Ovary (tissue), 9 donors: ENCODE results near the gene SCLT1. TPM values are rescaled to one million over a fixed set of nuclear protein-coding genes. Genes with fewer than 3 reads are reported as not detected.

Experiments
- DNase-seq, 5 donors: peaks; one replicate each; pipeline ENCODE4 v3.0.0-alpha.2; 2019 to 2020
- H3K27ac ChIP-seq, 2 donors: fragments of 200-600 bp; one replicate each; pipeline versions ENCODE4 v1.5.1 to v1.8.0; 2019 to 2022
- H3K27me3 ChIP-seq: fragments of 200-600 bp; one replicate; pipeline ENCODE4 v1.8.0; 2022
- H3K36me3 ChIP-seq: fragments of 200-600 bp; sonication (generic); one replicate; pipeline ENCODE4 v1.5.1; 2019
- H3K4me1 ChIP-seq: one replicate; pipeline ENCODE4 v1.8.1; 2013; ENCODE audit warnings: mild to moderate bottlenecking, moderate library complexity; ENCODE audit not compliant: insufficient read depth
- H3K4me3 ChIP-seq: fragments of 200-600 bp; sonication (generic); one replicate; pipeline ENCODE4 v1.5.1; 2017
- H3K9me3 ChIP-seq, 2 donors: fragments of 200-600 bp in 1 of 2; sonication (generic) in 1 of 2; one replicate each; pipeline versions ENCODE4 v1.5.1 to v1.8.1; 2013 to 2019; ENCODE audit warnings: mild to moderate bottlenecking in 1 of 2, moderate library complexity in 1 of 2
- EP300 ChIP-seq: sonication (generic); formaldehyde crosslinking; IDR thresholded peaks from one replicate; pipeline ENCODE4 v1.6.1; 2017; ENCODE audit warnings: antibody characterized with exemption
- POLR2A ChIP-seq: fragments of 450-650 bp; IDR thresholded peaks from one replicate; pipeline ENCODE4 v1.6.1; 2017; ENCODE audit warnings: antibody characterized with exemption, mild to moderate bottlenecking, moderate library complexity
- WGBS, 3 donors: extraction: QIAGEN DNeasy Blood & Tissue Kit in 1 of 3; methylation state at CpG; one replicate each; pipeline versions ENCODE4 v1.1.5 to v1.1.7; 2013 to 2017; 5-methylcytosine and 5-hydroxymethylcytosine counted together
- intact Hi-C, 4 donors: fragments of 100-400 bp; cut with DNase I; formaldehyde crosslinking; loops; one replicate each; pipeline versions ENCODE4 v1.11.0 to v1.15.1; 2022 to 2023
- polyA plus RNA-seq, 2 donors: library from polyadenylated mRNA; stranded (reverse); fragments of 200-250 nt in 1 of 2; fragments of 350-450 nt in 1 of 2; fragmentation: Illumina TruSeq in 1 of 2; extraction: RNeasy Lipid Tissue Mini Kit (QIAGEN cat#74804) in 1 of 2; gene quantifications; one replicate each; pipeline ENCODE4 v1.2.3, GENCODE V29; 2013 to 2014
- total RNA-seq, 7 donors: library from RNA; depleted of rRNA in 2 of 7; stranded (reverse); fragments of >200 nt in 2 of 7; fragmentation: NEBNext Ultra II Directional in 3 of 7; extraction: Animal tissue kit (Norgen Biotek cat#: 25700) in 3 of 7; gene quantifications; one replicate each; pipeline versions ENCODE4 v1.1.0 to v1.2.4, GENCODE V29; 2016 to 2023
- TF ChIP-seq, protein P1 (sequence below), 3 donors: fragments of 450-650 bp in 2 of 3; fragments of 200-600 bp in 1 of 3; IDR thresholded peaks; one replicate each; pipeline versions ENCODE4 v1.5.1 to v1.8.0; 2016 to 2022; ENCODE audit warnings: antibody characterized with exemption in 3 of 3, mild to moderate bottlenecking in 1 of 3
- donor health status: DM: no; HTN: no; CAD: no; lungs with moderate emphysema.
- donor health status: DM: no; HTN: no; CAD: no.
- donor health status: Bipolar disorder and iron deficiency.
- donor health status: DM: yes; HTN: yes; CAD: no.
- donor health status: DM: no; HTN: no; CAD: no.
- donor health status: DM: yes; HTN: yes; CAD: no.

SCLT1 gene
- total and polyA plus RNA-seq, 9 donors: 4.5 to 24.0 (median 15.3) TPM

DNA sequence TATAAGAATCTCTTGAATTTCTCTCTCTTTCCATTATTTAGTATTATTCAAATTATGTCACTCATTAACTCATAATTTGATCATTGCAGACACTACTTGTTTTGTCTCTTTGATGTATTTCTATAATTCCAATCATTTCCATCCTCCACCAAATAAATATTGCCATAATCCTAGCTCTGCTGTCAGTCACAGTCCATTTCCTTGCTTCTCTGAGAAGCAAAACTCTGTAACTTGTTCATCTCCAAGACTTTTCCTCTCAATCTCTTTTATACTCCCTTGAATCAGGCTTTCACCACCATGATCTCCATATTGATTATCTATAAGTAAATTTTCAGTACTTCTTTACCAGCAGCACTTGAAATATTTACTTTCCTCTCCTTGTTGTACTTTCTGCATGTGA is 135.9 kb downstream of the SCLT1 start:
- Histone ChIP-seq H3K36me3 (no peaks in the 10 kb centered on the region), H3K27me3 (no peaks in the 10 kb centered on the region), H3K4me1 (no peaks in the 10 kb centered on the region), H3K27ac (no peak overlapping the region), H3K4me3 (no peak overlapping the region), H3K9me3 (no peaks in the 10 kb centered on the region)
- TF ChIP-seq, protein P1, sequence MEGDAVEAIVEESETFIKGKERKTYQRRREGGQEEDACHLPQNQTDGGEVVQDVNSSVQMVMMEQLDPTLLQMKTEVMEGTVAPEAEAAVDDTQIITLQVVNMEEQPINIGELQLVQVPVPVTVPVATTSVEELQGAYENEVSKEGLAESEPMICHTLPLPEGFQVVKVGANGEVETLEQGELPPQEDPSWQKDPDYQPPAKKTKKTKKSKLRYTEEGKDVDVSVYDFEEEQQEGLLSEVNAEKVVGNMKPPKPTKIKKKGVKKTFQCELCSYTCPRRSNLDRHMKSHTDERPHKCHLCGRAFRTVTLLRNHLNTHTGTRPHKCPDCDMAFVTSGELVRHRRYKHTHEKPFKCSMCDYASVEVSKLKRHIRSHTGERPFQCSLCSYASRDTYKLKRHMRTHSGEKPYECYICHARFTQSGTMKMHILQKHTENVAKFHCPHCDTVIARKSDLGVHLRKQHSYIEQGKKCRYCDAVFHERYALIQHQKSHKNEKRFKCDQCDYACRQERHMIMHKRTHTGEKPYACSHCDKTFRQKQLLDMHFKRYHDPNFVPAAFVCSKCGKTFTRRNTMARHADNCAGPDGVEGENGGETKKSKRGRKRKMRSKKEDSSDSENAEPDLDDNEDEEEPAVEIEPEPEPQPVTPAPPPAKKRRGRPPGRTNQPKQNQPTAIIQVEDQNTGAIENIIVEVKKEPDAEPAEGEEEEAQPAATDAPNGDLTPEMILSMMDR (IDR thresholded peaks at IDR 0.05): no peak
- TF ChIP-seq POLR2A (no peak), EP300 (no peak)
- DNase-seq: no peak
- intact Hi-C loops: no loop called here

DNA sequence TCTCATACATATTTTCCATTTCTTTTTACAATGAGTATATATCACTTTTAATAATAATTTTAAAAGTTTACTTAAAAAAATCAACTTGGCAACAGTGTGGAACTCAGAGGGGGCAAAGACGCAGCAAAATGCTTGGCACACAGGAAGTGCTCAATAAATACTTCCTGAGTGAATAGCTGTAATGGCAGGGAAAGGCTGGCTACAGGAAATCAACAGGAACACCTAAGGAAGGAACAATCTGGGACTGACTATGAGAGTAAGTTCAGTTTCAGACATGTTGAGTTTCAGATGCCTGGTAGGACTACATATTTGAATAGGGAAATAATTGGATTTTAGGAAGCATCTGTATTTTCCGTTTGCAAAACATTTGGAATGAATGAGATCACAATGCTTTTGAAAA is 137.6 kb downstream of the SCLT1 start:
- Histone ChIP-seq H3K27me3 (no peaks in the 10 kb centered on the region), H3K4me3 (no peak overlapping the region), H3K9me3 (no peaks in the 10 kb centered on the region), H3K4me1 (no peaks in the 10 kb centered on the region), H3K36me3 (no peaks in the 10 kb centered on the region), H3K27ac (no peak overlapping the region)
- no peak for DNase-seq
- intact Hi-C loops: no loop called here
- WGBS, 3 donors: 53 to 62% (median 53%) methylated on average over 2 of the region's 2 CpGs
- TF ChIP-seq, protein P1 (IDR thresholded peaks at IDR 0.05): no peak
- TF ChIP-seq POLR2A (no peak), EP300 (no peak)

DNA sequence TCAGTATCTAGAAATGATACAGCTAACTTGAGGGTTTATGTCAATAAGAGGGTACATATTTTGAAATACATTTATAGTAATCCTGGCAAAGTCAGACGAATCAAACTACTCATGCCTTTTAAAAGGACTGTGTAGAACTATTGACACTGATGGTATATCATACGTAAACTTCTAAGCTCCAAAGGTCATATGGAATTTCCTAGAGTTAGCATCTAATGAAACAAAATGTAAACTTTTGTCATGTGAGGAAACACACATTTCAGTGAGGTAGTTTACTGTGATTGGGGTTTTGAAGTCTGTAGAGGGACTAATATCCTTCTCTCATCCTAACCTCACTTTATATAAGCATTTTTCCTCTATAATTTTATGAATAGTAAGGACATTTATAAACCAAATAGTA is 138.4 kb downstream of the SCLT1 start:
- Histone ChIP-seq H3K36me3 (no peaks in the 10 kb centered on the region), H3K27me3 (no peaks in the 10 kb centered on the region), H3K9me3 (no peaks in the 10 kb centered on the region), H3K4me3 (no peak overlapping the region), H3K27ac (no peak overlapping the region), H3K4me1 (no peaks in the 10 kb centered on the region)
- WGBS, 3 donors: 93 to 95% (median 95%) methylated on average over 2 of the region's 2 CpGs
- no peak for DNase-seq
- intact Hi-C loops: no loop called here
- TF ChIP-seq EP300: no peak
- no peak for TF ChIP-seq POLR2A
- TF ChIP-seq, protein P1 (IDR thresholded peaks at IDR 0.05): no peak

DNA sequence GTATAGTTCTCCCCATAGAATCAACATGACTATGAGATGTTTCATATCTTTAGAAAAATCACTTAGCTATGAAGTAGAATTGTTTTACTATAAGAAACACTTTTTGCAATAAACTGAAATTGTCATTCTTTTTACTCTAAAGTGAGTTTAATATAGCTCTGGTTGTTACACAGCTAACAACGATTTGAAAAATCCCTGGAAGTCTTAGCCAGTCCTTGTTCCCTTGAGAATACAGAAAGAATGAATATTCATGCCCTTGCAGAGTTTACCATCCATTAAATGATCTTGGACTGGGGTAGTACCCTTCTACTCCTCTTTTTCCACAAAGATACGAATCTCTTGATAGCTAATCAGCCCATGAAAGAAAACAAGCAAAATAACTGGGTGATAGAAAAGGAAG is 142.0 kb downstream of the SCLT1 start:
- Histone ChIP-seq H3K9me3 (no peaks in the 10 kb centered on the region), H3K36me3 (no peaks in the 10 kb centered on the region), H3K27ac (no peak overlapping the region), H3K4me3 (no peak overlapping the region), H3K4me1 (no peaks in the 10 kb centered on the region), H3K27me3 (no peaks in the 10 kb centered on the region)
- intact Hi-C loops: no loop called here
- WGBS, 3 donors: 60 to 77% (median 73%) methylated on average over 2 of the region's 2 CpGs
- TF ChIP-seq EP300: no peak
- TF ChIP-seq POLR2A: no peak
- TF ChIP-seq, protein P1 (IDR thresholded peaks at IDR 0.05): no peak
- no peak for DNase-seq

DNA sequence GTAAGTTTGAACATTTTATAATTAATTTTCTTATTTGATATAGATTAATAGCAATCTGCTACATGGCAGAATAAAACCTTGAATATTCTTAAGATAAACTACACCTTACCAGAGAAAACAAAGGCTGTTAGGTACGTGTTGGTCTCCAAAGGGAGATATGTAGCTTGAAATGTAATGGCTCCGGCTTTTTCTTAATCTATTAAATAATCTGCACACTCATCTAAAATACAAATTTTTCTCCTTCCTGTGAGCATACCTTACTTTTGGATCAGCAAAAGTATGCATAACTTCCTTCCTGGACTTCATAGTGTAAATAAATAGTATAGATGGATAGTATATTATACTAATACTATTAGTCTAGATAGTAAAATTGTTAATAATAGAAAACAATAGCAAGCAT is 142.5 kb downstream of the SCLT1 start:
- Histone ChIP-seq H3K36me3 (no peaks in the 10 kb centered on the region), H3K27ac (no peak overlapping the region), H3K4me1 (no peaks in the 10 kb centered on the region), H3K27me3 (no peaks in the 10 kb centered on the region), H3K9me3 (no peaks in the 10 kb centered on the region), H3K4me3 (no peak overlapping the region)
- TF ChIP-seq EP300 (no peak), POLR2A (no peak)
- TF ChIP-seq, protein P1 (IDR thresholded peaks at IDR 0.05): no peak
- DNase-seq: no peak
- intact Hi-C loops: no loop called here
- WGBS, 3 donors: 93 to 98% (median 97%) methylated on average over 2 of the region's 2 CpGs
